Frontal cortex (tissue), 4 donors: Measurements from ENCODE around the gene ARPC2. TPM values are rescaled to one million over a fixed set of nuclear protein-coding genes. Genes with fewer than 3 reads are reported as not detected.

Experiments used
- DNase-seq, 2 donors: peaks; one replicate each; pipeline ENCODE4 v3.0.0; 2012; ENCODE audit warnings: low spot score in 2 of 2
- FAIRE-seq: peaks from 2 replicates; lab custom pipeline; 2012; peaks lifted over from hg19 to GRCh38; lab: Jason Lieb, UNC
- total RNA-seq: library from RNA; depleted of rRNA; stranded (reverse); fragments of >200 nt; gene quantifications from one replicate; pipeline ENCODE4 v1.2.3, GENCODE V29; 2014
- donor health status: control.
- donor health status: control.
- donor health status: control.

The ARPC2 gene
- total RNA-seq, 1 donor from 2014 or later: 139 TPM

DNA sequence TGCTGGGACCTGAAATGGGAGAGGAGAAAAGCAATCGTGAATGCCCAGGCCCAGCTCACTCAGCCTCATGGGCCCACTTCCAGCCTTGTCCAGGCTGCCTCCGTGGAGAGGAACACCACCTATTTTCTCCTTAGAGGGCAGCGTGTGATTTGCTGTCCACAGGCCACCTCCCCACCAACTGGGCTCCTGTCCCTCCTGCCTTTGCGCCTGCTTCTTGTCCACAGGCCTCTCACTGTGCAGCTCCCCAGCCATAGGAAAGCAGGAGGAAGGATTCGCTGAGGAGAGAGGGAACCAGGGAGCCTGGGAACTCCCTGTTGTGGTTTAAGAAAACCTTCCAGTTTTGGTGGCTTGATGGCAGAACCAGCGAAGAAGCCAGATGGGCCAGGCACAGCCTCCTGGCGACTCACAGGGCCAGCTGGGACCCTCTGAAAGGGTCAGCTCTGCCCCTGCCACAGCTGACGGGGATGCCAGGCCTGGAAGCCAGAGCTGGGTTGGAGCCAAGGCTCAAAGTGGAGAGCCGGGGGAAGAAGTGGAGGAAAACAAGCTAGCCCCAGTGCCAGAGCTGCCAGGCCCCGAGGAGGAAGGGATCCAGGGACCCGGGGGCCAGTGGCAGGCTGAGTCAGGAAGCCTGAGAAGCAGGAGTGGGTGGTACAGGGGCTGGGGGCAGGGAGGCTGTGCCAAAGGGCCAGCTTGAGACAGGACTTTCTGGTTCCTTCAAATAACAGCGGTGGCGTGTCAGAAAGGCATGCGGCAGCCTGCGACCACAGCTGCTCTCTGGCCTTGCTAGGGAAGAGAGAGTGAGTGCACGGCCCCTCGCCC is 65.4 kb downstream of the ARPC2 start:
- no peak for FAIRE-seq
- no peak for DNase-seq

DNA sequence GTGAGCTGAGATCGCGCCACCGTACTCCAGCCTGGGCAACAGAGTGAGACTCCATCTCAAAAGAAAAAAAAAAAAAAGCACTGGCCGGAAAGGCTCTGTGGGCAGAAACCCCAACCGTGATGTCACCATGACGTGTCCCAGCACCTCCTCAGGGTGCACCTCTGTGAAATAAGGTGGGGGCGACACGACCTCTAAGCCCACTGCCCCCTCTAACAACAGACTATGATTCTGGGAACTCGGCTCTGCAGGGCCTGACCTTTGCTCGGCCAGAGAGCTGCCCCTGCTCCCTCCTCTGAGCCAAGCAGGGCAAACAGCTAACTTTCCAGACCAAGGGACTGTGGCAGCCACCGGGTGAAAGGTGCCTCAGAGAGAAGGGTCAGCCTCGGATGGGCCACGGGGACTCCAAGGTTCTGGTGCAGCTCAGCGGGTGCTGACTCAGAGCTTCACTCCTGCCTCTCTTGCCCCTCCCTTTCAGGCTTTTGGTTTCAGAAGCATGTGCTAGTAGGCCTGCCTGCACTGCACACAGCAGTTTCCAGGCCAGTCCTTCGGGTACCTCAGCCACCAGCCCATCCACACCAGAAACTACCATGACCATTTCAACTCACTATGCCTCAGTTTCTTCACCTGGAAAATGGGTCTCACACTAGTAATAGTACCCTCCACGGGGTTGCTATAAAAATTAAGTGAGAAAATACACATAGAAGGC is 67.3 kb downstream of the ARPC2 start:
- no peak for DNase-seq
- FAIRE-seq: no peak

- no peak for DNase-seq
- no peak for FAIRE-seq
These were observed 68.6 kb downstream of the ARPC2 start for GRCh38 chr2:218285604-218286003.

DNA sequence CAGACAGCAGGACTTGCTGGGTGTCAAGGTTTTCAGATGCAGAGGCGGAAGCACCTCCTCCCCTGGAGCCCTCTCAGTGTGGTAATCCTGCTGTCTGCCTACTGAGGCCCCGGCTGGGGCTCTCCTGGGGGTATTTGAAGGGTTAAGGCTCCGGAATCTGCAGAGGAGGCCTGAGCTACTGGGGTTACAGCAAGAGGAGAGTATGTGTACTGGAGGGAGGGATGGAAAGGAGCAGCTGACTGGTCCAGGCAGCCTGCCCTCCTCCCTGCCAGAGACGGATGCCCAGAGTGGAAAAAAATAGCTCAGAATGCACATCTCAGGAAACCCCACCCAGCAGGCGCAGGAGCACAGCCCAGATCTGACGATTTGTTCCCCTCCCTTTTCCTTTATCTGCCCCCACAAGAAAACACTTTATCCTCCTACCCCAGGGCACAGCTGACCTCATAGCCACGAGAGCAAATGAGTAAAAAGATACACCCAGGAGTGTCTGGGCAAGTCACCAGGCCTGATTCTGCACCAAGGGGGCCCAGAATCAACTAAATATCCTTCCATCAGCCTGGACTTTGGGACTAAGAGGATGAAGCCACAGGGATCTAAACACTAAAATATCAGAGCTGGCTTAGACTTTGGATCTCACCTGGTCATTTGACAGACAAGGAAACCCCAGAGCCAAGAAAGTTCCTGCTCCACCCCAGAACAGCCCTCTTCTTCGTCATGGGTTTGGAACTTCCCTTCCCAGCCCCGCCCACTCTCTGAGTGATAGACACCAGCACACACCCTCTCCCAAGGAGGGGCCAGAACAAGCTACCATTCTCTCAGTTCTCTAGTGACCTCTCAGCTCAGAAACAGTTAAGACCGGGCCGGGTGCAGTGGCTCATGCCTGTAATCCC is 69.8 kb downstream of the ARPC2 start:
- FAIRE-seq (no peak), DNase-seq (peak; percentile 75 to 83)

- DNase-seq: no peak
- FAIRE-seq: no peak
These were observed 72.8 kb downstream of the ARPC2 start for GRCh38 chr2:218289639-218290315.

- DNase-seq (no peak), FAIRE-seq (no peak)
These were observed 73.6 kb downstream of the ARPC2 start for GRCh38 chr2:218290316-218291261.

DNA sequence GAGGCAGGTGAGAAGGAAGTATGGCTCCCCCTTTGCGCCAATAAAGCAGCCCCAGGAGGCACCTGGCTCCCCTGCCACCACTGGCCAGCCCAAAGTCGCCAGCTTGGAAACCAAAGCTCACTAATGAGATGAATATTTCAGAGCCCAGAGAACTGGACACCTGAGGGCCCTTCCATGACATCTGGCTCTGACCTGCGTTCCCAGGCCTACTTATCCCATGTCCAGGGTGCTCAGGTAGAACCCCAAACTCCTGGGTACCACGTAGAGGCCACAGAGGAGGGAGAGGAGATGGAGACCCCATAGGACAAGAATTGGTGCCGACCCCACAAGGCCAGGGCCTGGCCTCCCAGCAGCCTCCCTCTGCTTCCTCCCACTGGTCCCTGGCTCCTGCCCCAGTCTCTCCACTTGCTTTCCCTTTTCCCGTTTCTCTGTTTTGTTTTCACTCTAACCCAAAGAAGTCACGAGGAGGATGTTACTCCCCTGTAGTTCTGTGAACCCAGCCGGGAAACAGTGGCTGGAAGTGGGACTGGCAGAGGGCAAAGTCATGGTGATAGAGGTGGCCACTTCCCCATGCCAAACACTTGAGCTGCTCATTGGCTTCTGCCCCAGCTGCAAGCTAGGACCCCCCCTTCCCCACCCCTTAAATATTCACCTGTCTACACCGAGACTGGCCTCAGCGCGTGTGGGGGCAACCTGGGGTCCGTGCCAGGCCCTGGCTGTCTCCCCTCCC is 74.5 kb downstream of the ARPC2 start:
- FAIRE-seq (no peak), DNase-seq (no peak)

GRCh38 chr2:218292048-218293014 is 75.3 kb downstream of the ARPC2 start, which contains the start of gene TMBIM1:
Gene TMBIM1 (minus strand): TSS chr2:218292503. CDS start chr2:218282141, 10,362 bp downstream.
- peak; percentile 87 to 92 for DNase-seq
- no peak for FAIRE-seq

DNA sequence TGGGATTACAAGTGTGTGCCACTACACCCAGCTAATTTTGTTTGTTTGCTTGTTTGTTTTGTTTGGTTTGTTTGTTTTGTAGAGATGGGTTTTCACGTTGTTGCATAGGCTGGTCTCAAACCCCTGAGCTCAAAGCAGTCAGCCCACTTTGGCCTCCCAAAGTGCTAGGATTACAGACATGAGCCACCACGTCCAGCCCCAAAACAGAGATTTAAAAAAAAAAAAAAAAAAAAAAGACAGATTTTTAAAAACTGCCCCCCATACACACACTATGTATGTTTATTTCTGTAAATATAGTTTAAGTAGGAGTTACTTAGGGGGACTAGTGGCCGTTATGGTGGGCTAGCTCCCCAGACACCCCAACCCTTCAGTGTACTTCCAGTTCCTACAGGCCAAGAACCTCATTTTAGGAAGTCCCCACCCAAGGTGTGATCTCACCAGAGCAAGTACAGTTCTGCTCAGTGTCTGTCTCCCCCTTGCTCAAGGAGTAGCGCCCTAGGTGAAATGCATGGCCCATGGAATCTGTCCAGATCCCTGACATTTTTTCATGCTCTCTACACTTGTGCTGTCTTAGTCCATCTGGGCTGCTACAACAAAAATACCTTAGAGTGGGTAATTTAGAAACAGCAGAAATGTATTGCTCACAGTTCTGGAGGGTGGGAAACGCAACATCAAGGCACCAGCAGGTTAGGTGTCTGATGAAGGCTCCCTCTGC is 76.9 kb downstream of the ARPC2 start:
- no peak for FAIRE-seq

GRCh38 chr2:218294430-218295022 is 77.5 kb downstream of the ARPC2 start:
- FAIRE-seq: no peak

More for the DNA sequence above, 76.9 kb downstream of the ARPC2 start:
- DNase-seq: no peak

DNA sequence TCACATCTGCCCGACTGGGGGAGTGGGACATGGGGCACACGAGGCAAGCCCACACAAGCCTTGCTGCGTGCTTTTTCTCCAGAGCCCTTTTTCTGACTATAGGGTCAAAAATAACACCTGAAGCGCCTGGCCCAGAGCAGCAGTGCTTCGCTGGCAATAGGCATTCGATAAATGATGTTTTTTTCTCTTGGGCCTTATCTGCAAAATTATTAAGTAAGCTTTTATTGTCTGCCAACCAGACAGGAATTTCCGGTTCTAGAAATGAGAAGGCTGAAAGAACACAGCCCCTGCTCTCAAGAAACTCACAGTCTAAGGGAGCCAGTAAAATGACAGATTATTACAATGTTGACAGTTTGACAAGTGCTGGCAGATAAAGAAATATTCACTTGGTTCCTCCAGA is 78.0 kb downstream of the ARPC2 start:
- FAIRE-seq (no peak), DNase-seq (no peak)

More at GRCh38 chr2:218294430-218295022, 77.5 kb downstream of the ARPC2 start:
- no peak for DNase-seq

DNA sequence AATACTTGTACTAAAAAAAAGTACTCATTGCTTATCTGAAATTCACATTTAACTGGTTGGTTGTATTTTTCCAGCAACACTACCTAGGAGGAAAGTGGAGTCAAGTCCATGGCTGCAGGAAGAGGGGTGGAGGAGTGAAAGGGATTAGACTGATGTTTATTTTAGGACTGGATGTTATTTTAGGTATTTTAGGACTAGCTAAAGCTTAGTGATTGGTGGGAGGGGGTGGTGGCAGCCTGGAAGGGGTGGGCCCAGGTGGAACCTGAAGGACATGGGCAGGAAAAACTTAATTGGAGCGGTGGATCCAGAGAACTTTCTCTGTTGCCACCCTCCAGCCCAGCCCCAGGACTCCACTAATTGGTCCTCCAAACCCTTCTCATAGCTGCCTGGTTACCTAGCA is 79.2 kb downstream of the ARPC2 start:
- FAIRE-seq (no peak), DNase-seq (no peak)

DNA sequence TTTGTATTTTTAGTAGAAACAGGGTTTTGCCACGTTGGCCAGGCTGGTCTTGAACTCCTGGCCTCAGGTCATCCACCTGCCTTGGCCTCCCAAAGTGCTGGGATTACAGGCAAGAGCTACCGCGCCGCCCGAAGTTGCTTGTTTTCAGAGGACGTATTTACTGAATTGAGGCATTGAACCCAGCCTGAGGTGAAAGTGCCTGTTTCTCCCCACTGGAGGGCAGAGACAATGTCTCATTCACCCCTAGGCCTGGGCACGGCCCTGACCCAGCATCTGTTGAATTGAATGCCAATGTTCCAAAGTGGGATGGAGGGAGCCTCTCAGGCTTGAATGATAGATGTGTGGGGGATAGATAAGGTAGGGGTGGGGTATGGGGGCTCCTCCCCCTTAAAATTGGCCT is 79.9 kb downstream of the ARPC2 start:
- FAIRE-seq (no peak), DNase-seq (no peak)

DNA sequence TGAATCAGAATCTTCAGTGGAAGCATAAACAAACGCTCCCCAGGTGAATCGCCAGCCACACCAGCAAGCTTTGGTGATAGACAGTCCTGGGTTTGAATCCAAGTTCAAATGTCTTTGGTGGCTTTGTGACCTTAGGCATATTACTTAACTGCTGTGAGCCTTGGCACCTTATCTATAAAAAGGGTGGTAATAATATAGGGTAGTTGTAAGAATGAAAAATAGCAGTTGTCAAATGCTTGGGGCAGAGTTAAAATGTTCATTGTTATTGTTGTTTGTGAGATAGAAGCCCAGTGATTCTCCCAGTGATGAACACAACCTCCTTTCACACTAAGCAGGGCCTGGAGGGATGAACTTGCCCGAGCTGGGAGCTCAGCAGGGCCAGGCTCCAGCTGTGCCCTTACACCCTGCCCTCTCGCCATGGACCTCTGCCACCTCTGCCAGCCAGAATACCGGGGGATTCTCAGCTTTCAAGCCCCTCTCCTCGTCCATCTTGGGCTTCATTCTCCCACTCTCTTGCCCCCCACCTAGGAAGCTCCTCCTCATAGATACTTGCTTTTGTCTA is 81.4 kb downstream of the ARPC2 start:
- FAIRE-seq: no peak

DNA sequence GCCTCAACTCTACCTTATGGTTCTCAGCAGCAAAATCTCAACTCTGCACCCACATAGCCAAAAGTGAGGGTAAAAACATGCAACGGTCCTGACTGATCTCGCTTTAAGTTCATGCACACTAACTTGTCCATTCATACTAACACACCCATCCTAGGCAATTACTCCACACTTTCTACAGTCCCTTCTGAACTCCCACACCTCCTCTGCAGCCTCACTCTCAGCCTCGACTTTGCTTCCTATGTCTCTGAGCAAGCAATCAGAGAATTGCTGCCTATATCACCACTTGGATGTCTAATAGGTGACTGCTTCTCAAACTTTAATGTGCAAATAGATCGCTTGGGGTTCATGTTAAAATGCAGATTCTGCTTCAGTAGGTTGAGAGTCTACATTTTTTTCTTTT is 83.2 kb downstream of the ARPC2 start:
- FAIRE-seq (no peak), DNase-seq (no peak)

More for the DNA sequence above, 81.4 kb downstream of the ARPC2 start:
- no peak for DNase-seq
